HG03354 (cell line): Measurements from ENCODE around the gene C1orf226.
"Not testable (repeated sequence)": the region's sequence is repeated elsewhere in the genome, so short reads cannot be mapped to it uniquely, and the experiment has no call there.

Experiments used
- ATAC-seq: cut with Tn5 transposase; IDR thresholded peaks from one replicate; pipeline ENCODE4 v1.9.1; 2021; ENCODE audit warnings: mild to moderate bottlenecking; ENCODE audit not compliant: unreplicated experiment, poor library complexity, severe bottlenecking

Gene C1orf226

DNA sequence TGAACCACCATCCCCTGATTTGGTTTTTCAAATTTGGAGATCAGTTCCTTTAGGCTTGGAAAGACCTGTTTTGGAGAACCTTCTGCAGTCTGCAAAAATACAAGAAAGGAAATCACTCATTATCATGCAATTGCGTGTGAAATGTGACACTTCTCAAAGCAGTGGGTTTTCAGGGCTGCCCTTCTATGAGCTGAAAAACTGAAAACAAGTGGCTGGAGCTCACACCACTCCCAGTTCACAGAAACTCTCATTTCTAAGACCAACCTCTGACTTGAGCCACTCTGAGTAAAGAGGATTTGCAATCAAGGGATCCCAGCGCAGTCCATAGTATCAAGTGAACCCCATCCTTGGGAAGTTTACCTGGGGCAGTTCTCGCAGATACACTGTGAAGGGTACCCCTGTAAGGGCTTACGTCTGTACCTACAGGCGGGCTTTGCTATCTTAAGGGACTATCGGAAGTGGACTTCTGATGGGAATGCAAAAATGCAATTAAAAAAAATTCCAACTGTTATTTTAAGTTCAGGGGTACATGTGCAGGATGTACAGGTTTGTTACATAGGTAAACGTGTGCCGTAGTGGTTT, 17.6 kb downstream of the C1orf226 start:
- ATAC-seq: no peak

DNA sequence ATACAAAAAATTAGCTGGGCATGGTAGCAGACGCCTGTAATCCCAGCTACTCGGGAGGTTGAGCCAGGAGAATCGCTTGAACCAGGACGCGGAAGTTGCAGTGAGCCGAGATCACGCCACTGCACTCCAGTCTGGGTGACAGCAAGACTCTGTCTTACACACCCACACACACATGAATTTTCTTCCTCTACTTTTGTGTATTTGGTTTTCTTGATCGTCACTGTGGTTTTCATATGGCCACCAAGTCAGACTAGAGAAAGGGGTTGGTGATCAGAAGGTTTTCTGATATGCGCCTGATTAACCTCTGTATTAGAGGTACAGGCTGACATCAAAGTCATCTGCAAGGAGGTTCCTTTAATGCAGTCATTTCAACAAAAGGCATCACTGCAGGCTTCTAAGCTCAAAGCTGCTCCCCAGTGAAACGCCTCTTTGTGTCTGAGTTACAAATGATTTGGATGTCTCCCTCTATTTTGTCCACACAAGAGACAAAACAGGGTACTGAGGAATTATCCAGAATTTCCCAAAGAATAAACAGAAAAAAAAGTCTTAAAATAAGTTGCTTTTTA, 19.3 kb downstream of the C1orf226 start:
- no peak for ATAC-seq

DNA sequence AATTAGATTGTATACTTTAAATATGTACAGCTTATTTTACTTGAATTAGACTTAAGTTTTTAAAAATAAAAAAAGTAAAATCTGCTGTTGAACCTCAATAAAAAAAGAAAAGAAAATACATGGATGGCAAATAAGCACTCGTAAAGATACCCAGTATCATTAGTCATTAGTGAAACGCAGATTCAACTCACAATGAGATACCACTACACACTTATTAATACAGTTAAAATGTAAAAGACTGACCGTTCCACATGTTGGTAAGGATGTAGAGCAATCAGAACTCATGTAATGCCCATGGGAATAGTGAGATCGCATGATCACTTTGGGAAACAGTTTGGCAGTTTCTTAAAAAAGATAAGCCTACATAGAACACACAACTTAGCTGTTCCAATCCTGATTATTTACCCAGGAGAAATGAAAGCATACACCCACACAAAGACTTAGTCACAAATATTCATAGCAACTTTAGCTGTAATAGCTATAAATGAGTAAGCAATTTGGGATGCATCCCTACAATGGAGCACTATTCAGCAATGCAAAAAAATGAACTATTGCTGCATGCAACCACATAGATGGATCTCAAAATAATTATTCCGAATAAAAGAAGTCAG, 23.1 kb downstream of the C1orf226 start:
- no peak for ATAC-seq

DNA sequence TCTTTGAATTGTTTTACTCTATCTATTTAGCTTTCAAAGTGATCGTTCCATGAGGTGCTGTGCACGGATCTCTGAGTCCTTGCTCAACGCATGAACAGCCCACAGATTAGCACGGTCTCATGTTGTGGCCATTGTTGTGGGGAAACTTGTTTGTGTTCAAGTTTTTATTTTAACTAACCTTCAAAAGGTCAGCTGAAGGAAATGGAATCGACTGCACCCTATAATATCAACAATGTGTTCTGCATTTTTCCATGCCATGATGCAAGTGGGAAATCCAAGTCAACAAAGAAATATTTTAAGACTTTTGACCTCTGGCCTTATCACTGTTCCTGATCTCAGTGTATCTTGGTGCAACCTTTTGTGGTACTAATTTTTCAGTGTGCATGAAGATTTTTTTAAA, 24.3 kb downstream of the C1orf226 start:
- no peak for ATAC-seq

DNA sequence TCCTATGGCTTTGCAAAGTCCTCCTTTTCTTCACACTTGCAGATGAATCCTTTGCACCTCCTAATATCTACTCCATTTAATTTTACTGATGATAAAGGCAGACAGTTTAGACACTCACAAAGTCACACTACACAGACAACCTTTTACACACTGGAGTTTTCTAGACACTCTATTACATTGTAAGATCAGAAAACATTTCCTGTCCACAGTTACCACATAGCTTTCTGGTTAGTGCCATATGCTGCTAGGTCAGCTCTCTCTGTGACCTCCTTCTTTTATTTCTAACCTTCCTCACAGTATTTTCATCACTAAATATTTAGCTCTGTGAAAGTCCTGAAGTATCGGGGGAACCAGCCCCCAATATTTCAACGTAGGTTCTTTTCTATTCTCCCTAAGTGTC, 25.3 kb downstream of the C1orf226 start:
- no peak for ATAC-seq

DNA sequence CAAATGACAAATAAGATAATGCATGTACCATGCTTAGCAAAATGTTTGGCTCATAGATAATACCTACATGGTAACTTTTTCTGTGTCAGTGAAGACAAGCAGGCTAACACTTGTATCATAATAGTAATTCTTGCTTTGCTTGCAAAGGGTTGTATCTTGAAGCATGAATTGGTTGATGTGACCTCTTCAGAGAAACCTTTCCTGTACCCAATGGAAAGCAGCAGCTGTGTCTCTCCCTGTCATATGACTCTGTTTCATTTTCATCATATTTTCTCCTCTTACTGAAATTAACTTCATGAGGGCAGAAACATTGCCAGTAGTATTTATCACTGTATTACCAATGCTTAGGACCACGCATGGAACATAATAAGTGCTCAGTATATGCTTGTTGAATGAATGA, 26.0 kb downstream of the C1orf226 start:
- no peak for ATAC-seq

DNA sequence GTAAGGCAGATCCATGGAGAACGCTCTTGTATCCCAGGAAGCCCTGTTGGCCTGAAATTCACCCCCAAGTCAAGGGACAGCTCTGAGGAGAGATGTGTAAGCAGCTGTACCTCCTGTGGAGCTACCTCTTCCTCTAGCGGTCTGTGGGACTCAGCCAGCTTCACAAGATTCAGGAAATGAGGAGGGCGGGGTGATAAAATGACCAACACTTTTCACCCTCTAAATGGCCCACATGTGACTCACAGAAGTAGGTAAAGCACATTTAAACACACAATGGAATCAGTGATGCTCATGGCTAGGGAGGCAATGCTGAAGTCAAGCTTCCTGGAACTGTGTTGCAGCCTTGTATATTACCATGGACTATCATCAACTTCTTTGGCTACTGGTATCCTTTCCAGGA, 30.5 kb downstream of the C1orf226 start, which contains the start of gene SH2D1B:
TSS of gene SH2D1B (minus strand) at position 135 of the 400 bp plus-strand sequence. CDS start at position 15, 120 bp downstream.
- no peak for ATAC-seq

DNA sequence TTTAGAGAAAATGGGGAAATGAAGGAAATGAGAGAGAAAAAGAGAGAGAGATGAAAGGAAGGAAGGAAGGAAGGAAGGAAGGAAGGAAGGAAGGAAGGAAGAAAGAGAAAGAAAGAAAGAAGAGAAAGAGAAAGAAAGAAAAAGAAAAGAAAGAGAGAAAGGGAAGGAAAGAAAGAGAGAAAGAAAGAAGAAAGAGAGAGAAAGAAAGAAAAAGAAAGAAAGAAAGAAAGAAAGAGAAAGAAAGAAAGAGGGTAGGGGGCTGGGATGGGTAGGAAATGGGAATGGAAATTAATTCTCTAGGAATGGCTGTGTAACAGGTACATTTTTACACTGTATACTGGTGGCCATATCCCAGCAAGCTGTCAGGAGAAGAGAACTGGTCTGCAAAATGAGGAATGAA, 34.7 kb downstream of the C1orf226 start:
- no peak for ATAC-seq

DNA sequence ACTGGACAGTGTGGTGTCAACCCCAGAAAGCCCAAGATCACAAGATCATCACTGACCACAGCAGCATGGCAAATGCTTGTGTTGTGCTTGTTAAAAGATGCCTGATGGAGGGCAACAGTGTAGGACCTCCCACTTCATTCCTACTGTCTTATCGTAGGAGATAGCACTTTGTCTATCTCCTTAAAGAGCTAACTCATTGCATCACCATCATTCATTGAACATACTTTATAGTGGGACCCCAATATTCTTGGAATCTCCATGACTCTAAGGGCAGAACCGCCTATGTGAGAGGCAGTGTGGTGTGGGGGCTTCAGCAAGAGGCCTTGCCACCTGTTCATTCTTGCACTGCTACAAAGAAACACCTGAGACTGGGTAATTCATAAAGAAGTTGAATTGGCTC, 35.4 kb downstream of the C1orf226 start:
- no peak for ATAC-seq

DNA sequence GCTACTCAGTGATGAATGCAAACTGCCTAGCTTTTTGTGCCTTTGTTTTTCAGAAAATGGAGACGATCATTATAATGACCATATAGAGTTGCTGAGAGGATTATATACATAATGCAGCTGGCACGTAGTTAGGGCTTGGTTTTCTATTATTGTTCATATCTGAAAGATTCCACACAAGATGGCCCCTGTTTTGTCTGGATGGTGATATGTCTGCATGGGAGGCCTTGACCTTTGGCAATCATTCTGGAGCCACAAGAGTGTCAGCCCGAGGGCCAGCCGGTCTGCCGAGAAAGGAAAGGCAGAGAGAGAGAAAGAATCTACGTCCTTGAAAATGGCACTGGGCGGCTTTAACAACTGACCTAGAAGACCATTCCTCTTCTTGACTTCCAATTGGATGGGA, 36.1 kb downstream of the C1orf226 start:
- no peak for ATAC-seq

DNA sequence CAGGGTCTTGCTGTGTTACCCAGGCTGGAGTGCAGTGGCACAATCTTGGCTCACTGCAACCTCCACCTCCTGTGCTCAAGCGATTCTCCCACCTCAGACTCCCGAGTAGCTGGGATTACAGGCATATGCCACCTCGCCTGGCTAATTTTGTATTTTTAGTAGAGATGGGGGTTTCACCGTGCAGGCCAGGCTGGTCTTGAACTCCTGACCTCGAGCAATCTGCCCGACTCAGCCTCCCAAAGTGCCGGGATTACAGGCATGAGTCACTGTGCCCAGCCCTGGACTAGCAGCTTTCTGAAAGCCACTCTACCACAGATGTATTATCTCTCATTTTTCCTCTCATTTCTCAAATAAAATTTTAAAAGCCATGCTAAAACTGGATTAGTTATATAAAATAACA, 37.1 kb downstream of the C1orf226 start:
- ATAC-seq: not testable (repeated sequence)

DNA sequence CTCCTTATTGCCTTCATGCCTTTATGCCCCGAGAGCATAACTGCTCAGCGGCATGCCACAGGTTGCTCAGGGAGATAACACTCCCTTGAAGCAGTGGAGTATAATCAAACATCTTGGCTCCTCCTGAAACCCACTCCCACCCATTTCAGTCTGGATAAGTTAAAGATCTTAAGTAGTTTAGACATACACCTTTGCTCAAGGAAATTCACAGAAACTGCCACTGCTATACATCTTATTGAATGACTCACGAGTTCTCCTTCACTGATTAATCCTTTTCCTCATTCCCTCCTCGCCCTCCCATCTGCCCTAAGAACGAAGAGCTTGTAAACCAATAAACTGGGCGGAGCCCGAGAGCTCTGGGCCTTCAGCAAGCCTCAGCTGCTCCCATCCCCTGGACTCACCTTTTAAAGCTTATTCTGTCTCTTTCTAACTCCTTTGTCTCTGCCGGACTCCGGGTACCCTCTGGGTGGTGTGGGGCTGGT, 38.0 kb downstream of the C1orf226 start:
- ATAC-seq: not testable (repeated sequence)

DNA sequence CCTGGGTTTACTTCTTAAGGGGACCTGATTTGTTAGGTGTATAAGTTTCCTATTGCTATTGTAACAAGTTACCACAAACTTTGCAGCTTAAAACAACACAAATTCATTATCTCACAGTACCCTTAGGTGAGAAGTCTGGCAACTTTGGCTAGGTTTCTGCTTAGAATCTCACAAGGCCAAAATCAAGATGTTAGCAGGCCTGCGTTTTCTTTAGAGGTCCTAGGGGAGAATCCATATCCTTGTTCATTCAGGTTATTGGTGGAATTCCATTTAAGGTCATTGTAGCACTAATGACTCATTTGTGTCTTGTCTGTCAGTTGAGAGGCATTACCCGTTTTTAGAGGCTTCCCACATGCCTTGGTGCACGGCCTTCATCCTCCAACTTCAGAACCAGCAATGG, 38.6 kb downstream of the C1orf226 start:
- no peak for ATAC-seq

DNA sequence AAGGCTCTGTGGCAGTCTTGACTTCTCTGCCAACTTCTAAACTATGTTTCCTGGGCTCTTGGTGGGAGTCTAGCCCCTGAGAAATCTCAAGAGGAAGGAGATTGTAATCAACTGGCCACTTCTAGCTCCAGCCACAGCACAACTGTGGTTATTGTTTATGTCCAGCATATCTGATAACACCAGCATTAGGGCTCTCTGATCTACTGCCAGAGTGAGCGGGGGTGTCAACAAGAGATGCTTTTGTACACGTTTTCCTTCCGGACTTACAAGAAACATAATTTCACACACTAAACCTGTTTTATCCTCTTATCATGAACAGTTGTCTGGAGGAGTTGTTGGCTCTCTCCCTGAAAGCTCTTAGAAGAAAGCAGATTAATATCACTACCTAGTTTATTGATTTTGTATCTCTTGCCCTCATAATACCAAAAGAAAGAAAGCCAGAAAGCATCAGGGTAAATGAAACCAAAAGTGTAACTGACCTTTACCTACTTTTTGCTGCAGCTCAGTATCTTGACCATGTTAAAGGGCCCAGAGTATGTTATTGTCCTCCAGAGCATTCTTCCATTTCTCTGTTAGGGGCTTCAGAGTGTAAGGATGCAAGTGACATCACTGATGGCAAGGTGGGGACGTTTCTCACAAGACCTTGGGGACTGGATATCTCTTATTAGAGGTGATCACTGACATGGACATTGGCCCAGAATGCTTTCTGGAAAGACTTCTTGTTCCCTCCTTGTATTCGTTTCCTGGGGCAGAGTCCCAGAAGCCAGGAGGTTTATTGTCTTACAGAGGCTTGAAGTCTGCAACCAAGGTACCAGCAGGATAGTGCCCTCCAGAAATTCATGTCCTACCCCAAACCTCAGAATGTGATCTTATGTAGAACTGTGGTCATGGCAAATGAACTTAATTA, 40.0 kb downstream of the C1orf226 start:
- ATAC-seq: no peak

DNA sequence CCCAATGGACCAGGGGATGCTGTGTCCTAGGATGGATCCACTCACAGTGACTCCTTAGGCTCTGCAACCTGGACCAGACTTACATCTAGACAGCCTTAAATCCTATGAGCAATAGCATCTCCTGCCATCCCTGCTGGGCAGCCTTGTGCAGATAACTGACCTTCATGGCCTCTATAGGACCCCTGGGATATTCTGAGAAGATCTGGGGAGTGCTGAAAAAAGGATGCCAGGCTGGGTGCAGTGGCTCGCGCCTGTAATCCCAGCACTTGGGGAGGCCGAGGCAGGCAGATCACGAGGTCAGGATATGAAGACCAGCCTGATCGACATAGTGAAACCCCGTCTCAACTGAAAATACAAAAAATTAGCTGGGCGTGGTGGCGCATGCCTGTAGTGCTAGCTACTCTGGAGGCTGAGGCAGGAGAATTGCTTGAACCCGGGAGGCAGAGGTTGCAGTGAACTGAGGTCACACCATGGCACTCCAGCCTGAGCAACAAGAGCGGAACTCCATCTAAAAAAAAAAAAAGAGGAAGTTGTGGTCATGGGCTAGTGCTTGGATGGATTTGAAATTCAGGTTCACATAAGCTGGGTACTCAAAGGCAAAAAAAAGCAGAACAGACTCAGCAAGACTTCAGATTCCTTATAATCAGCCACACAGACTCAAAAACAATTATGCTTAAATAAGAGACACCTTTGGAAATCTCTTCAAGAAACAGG, 41.3 kb downstream of the C1orf226 start:
- no peak for ATAC-seq

DNA sequence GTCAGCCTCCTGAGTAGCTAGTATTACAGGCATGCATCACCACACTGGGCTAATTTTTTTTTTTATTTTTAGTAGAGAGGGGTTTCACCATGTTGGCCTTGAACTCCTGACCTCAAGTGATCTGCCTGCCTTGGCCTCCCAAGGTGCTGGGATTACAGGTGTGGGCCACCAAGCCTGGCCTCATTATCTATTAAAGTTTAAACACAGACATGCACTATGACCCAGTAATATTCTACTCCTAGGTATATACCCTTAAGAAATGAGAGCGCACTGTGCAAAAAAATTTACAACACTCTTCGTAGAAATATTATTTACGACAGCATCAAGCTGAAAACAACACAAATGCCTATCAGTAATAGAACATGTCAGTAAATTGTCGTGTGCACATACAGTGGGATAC, 49.1 kb downstream of the C1orf226 start:
- no peak for ATAC-seq

DNA sequence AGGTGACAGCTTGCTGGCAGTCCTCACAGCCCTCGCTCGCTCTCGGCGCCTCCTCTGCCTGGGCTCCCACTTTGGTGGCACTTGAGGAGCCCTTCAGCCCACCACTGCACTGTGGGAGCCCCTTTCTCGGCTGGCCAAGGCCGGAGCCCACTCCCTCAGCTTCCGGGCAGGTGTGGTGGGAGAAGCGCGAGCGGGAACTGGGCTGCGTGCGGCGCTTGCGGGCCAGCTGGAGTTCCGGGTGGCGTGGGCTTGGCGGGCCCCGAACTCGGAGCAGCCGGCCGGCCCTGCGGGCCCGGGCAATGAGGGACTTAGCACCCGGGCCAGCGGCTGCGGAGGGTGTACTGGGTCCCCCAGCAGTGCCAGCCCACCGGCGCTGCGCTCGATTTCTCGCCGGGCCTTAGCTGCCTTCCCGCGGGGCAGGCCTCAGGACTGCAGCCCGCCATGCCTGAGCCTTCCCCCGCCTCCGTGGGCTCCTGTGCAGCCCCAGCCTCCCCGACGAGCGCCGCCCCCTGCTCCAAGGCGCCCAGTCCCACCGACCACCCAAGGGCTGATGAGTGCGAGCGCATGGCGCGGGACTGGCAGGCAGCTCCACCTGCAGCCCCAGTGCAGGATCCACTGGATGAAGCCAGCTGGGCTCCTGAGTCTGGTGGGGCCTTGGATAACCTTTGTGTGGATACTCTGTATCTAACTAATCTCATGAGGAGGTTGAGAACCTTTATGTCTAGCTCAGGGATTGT, 51.6 kb downstream of the C1orf226 start:
- not testable (repeated sequence) for ATAC-seq
